Fibroblast of villous mesenchyme (primary cell): ENCODE data around the gene ZDHHC3. TPM values are rescaled to one million over a fixed set of nuclear protein-coding genes. Genes with fewer than 3 reads are reported as not detected.

Experiments used
- DNase-seq: peaks from one replicate; pipeline ENCODE4 v3.0.0-alpha.2; 2010; ENCODE audit warnings: low read depth
- H3K4me3 ChIP-seq: 2 replicates; pipeline ENCODE4 v1.5.1; 2011; ENCODE audit warnings: low read depth, mild to moderate bottlenecking, low read length
- total RNA-seq: library from RNA; depleted of rRNA; stranded (reverse); fragments of >200 nt; gene quantifications from 2 replicates; pipeline ENCODE4 v1.2.3, GENCODE V29; 2012
- TF ChIP-seq, protein P1 (sequence below): IDR thresholded peaks from 2 replicates; pipeline ENCODE4 v1.5.1; 2012; ENCODE audit warnings: low read depth, mild to moderate bottlenecking, low read length; ENCODE audit not compliant: insufficient read depth

ZDHHC3 gene
- total RNA-seq, 1 donor: 60.0 TPM

DNA sequence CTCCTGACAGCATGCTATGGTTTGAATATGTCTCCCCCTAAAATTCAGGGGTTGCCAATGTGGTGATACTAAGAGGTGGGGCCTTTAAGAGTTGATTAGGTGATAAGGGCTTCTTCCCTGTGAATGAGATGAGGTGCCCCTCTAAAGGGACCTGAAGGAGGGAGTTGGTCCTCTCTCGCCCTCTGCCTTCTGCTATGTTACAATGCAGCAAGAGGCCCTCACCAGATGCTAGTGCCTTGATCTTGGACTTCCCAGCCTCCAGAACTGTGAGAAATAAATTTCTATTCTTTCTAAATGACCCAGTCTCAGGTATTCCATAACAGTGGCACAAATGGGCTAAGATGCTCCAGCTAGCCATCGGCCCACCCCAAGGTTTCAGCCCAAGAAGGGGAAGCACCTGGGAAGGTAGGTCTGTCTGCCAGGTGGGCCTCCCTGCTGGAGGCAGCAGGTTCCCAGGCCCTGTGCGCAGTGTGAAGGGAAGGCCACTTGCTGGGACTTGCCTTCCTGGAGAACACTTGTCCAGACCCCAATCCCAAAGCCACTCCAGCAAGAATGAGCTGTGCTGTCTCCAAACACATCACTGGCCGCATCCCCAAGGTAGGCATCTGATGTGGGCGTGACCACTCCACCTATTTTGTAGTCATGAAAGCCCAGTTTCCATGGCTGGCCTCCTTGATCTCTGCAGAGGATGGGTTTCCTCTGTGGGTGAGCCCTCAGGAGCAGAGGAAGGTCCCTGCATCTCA, 92.6 kb downstream of the ZDHHC3 start:
- no peak for DNase-seq
- TF ChIP-seq, protein P1, sequence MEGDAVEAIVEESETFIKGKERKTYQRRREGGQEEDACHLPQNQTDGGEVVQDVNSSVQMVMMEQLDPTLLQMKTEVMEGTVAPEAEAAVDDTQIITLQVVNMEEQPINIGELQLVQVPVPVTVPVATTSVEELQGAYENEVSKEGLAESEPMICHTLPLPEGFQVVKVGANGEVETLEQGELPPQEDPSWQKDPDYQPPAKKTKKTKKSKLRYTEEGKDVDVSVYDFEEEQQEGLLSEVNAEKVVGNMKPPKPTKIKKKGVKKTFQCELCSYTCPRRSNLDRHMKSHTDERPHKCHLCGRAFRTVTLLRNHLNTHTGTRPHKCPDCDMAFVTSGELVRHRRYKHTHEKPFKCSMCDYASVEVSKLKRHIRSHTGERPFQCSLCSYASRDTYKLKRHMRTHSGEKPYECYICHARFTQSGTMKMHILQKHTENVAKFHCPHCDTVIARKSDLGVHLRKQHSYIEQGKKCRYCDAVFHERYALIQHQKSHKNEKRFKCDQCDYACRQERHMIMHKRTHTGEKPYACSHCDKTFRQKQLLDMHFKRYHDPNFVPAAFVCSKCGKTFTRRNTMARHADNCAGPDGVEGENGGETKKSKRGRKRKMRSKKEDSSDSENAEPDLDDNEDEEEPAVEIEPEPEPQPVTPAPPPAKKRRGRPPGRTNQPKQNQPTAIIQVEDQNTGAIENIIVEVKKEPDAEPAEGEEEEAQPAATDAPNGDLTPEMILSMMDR: no peak
- no peak overlapping the region for H3K4me3 ChIP-seq

GRCh38 chr3:44880284-44880683, 95.7 kb downstream of the ZDHHC3 start:
- H3K4me3 ChIP-seq: no peak overlapping the region
- DNase-seq: no peak
- TF ChIP-seq, protein P1: no peak

GRCh38 chr3:44877333-44877732, 98.6 kb downstream of the ZDHHC3 start:
- no peak for DNase-seq
- H3K4me3 ChIP-seq: no peak overlapping the region
- TF ChIP-seq, protein P1: no peak

GRCh38 chr3:44875596-44875995, 100.4 kb downstream of the ZDHHC3 start:
- TF ChIP-seq, protein P1: no peak

More at GRCh38 chr3:44875596-44875995, 100.4 kb downstream of the ZDHHC3 start:
- H3K4me3 ChIP-seq: no peak overlapping the region
- DNase-seq: no peak

Other genes starting within 250 kb of the ZDHHC3 start
- gene ZNF501, start 246.5 kb downstream of the ZDHHC3 start, total RNA-seq: 4.3 and 5.2 TPM in 2 replicates
- 13.2 and 20.7 TPM in 2 replicates for gene KIAA1143, start 214.6 kb downstream of the ZDHHC3 start, total RNA-seq
- 5.5 and 9.9 TPM in 2 replicates for gene KIF15, start 214.4 kb downstream of the ZDHHC3 start, total RNA-seq
- 12.6 and 13.0 TPM in 2 replicates for gene TMEM42, start 114.3 kb downstream of the ZDHHC3 start, total RNA-seq
- gene TGM4, start 101.6 kb downstream of the ZDHHC3 start, total RNA-seq: not detected in 2 replicates
- 27.1 and 32.4 TPM in 2 replicates for gene EXOSC7, start 70 bp upstream of the ZDHHC3 start, total RNA-seq
- 0.43 and 0.64 TPM in 2 replicates for gene CLEC3B, start 50.1 kb upstream of the ZDHHC3 start, total RNA-seq
- gene CDCP1, start 170.2 kb upstream of the ZDHHC3 start, total RNA-seq: 10.4 and 20.6 TPM in 2 replicates